GM19099 (cell line): ENCODE measurements around the gene CNIH2.

Source experiments
- POLR2A ChIP-seq: IDR thresholded peaks from 3 replicates; pipeline ENCODE4 v1.6.1; 2011; ENCODE audit warnings: low read depth; ENCODE audit not compliant: insufficient read length; ENCODE audit errors: extremely low read depth

The CNIH2 gene

GRCh38 chr11:66291706-66292542 lies 13.9 kb downstream of the CNIH2 start, which contains the start of gene TMEM151A:
Gene TMEM151A (plus strand): TSS chr11:66291894. CDS start chr11:66292014, 120 bp downstream.
- no peak for TF ChIP-seq POLR2A

GRCh38 chr11:66292543-66293332 lies 14.8 kb downstream of the CNIH2 start:
- TF ChIP-seq POLR2A = no peak

DNA sequence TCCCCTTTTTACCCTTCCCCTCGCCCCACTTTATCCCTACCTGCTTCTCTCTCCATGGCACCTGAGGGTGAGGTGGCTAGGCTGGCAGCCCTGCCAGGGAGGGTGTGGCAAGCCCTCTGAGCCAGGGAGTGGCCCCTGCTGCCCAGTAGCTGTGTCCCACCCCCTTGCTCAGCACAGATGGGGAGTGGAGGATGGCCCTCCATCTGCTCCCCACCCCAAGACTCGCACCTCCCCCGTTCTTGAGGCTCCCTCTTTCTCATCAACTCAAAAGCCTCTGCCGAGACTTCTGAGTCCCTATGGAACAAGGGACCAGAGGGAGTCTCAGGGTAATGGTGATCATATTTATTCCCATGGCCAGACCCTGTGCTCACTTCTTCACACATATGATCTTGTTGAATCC lies 15.4 kb downstream of the CNIH2 start:
- no peak for TF ChIP-seq POLR2A

DNA sequence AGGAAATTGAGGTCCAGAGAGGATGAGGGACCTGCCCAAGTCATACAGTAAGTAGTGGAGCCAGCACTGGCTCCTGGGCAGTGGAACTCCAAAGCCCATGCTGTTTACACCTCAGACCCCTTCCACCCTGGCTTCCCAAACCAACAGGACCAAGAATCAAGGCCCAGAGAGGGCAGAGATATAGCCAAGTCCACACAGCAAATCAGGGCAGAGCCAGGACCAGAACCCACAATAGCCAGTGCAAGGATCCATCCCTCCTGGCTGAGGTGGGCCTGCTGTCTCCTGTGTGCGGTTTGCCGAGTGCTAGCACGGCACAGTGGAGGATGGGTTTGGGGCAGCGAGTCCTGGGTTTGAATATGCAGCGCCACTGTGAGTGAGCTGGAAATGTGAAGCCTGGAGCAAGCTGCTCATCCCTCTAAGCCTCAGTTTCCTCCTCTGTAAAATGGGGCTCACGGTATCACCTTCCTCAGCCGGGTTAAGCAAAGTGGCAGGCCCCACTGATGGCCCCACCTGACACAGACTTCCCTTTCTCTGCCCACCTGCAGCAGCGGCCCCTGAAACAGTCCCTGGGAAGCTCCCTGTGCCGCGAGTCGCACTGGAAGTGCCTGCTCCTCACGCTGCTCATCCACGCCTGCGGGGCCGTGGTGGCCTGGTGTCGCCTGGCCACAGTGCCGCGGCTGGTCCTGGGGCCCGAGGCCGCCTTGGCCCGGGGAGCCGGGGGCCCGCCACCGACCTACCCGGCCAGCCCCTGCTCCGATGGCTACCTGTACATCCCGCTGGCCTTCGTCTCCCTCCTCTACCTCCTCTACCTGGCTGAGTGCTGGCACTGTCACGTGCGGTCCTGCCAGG lies 16.0 kb downstream of the CNIH2 start:
- no peak for TF ChIP-seq POLR2A

DNA sequence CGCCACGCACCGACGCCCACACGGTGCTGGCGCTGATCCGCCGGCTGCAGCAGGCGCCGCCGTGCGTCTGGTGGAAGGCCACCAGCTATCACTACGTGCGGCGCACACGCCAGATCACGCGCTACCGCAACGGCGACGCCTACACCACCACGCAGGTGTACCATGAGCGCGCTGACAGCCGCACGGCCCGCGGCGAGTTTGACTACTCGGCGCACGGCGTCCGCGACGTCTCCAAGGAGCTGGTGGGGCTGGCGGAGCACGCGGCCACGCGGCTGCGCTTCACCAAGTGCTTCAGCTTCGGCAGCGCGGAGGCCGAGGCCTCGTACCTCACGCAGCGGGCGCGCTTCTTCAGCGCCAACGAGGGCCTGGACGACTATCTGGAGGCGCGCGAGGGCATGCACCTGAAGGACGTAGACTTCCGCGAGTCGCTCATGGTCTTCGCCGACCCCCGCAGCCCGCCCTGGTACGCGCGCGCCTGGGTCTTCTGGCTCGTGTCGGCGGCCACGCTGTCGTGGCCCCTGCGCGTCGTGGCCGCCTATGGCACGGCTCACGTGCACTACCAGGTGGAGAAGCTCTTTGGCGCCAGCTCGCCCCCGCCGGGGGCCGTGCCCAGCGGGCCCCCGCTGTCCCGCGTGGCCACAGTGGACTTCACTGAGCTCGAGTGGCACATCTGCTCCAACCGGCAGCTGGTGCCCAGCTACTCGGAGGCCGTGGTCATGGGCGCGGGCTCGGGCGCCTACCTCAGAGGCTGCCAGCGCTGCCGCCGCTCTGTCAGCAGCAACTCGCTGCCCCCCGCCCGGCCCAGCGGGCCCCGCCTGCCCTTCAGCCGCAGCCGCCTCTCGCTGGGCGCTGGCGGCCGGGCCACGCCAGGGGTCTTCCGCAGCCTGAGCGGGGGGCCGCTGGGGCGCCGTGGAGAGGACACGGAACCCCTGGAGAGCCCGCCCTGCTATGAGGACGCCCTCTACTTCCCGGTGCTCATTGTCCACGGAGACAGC lies 16.9 kb downstream of the CNIH2 start:
- TF ChIP-seq POLR2A = no peak

GRCh38 chr11:66297610-66298009 lies 19.6 kb downstream of the CNIH2 start:
- no peak for TF ChIP-seq POLR2A

GRCh38 chr11:66299186-66299585 lies 21.2 kb downstream of the CNIH2 start:
- no peak for TF ChIP-seq POLR2A

DNA sequence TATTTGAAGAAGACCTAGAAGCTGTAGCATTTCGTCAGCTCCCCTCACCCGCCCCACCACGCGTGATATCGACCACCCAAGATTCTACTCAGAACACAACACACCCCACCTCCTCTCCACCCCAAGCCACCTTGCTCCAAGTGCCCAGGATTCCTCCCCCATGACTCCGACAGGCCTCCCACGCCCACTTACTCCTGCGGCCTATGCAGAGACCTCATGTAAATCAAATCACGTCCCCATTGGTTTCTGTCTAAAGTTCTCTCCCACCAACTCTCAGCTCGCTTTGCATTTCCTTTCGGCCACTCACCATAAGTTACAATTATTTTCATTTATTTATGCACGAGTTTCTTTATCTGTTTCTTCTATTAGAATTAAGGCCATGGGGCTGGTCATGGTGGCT lies 24.7 kb downstream of the CNIH2 start:
- TF ChIP-seq POLR2A = no peak

- TF ChIP-seq POLR2A = no peak
Measured at GRCh38 chr11:66309475-66309874, 31.5 kb downstream of the CNIH2 start.

DNA sequence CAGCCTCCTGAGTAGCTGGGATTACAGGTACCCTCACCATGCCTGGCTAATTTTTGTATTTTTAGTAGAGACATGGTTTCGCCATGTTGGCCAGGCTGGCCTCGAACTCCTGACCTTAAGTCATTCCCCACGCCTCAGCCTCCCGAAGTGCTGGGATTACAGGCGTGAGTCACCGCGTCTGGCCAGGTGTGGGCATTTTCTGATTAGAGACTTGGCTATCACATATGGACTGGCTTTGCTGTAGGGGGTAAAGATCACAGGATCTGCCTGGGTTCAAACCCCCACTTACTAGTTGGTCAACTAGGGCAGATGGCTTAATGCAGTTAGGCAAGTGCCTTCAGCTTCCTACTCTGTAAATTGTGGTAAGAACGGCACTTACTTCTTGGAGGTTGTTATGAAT lies 32.3 kb downstream of the CNIH2 start:
- no peak for TF ChIP-seq POLR2A

DNA sequence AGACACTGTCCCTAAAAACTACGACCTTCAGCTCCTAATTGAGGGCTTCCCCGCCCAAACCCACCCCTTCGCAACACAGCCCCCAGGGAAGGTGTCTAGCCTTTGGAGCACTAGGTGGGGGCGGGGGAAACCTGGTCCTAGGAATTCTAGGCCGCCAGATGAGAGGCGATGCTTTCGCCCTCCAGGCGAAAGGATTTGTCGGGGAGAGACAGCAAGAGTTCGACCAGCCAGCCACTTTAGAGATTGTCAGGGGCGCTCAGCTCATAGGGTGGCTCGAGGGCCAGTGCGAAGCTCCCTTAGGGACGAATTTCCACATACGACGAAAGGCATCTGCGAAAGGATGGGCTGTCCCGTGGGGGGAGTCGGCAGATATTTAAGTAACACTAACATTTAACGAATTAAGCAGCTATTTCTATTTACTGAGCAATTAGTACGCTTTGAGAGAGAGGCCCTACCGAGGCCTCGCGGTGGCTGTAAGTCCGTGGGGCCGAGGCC lies 33.5 kb downstream of the CNIH2 start:
- no peak for TF ChIP-seq POLR2A

- TF ChIP-seq POLR2A = no peak
Measured at GRCh38 chr11:66311965-66312548, 34.1 kb downstream of the CNIH2 start.

- peak; percentile 31 for TF ChIP-seq POLR2A
Measured at GRCh38 chr11:66312549-66313320, 34.8 kb downstream of the CNIH2 start.
